Ecto neural progenitor cell (in vitro differentiated cells): ENCODE data around the gene CD72.
"Not testable (repeated sequence)": the region's sequence is repeated elsewhere in the genome, so short reads cannot be mapped to it uniquely, and the experiment has no call there.

Source experiments
- DNase-seq: peaks from one replicate; pipeline ENCODE4 v3.0.0-alpha.2; 2018; ENCODE audit warnings: low spot score

The CD72 gene

DNA sequence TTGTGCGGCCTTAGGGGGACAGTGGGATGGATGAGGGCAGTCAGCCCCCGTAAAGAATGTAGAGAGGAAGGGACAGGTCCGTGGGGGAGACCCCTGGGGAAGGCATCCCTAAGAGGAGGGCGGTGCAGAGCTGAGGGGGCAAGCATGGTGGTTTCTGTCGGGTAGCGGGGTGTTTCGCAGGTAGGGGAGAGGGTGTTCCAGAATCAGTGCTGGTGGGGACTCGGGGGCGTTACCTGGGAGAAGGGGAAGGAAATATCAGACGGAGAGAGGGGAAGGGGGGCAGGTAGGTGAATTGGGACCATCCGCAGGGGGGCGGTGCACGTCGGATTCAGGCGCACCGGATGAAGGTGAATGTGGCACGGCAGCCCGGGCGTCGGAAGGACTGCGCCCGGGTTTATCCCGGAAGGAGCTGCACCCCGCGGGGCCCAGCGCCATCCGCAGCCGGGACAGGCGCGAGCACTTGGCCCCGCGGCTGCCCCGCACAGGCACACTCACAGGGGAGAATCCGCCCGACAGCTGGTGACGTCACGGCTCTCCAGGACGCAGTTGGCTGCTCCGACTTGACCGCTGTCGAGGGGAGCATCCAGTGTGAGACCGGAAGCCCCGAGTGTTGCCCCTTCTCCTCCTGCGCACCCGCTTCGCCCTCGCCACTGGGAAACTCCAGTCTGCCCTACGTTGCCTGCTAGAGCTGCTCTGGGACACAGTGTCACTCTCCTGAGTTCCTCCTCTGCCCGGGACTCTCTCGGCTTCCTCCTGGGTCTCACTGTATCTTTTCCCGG lies 1.3 kb downstream of the CD72 start:
- peak; percentile 68 for DNase-seq

DNA sequence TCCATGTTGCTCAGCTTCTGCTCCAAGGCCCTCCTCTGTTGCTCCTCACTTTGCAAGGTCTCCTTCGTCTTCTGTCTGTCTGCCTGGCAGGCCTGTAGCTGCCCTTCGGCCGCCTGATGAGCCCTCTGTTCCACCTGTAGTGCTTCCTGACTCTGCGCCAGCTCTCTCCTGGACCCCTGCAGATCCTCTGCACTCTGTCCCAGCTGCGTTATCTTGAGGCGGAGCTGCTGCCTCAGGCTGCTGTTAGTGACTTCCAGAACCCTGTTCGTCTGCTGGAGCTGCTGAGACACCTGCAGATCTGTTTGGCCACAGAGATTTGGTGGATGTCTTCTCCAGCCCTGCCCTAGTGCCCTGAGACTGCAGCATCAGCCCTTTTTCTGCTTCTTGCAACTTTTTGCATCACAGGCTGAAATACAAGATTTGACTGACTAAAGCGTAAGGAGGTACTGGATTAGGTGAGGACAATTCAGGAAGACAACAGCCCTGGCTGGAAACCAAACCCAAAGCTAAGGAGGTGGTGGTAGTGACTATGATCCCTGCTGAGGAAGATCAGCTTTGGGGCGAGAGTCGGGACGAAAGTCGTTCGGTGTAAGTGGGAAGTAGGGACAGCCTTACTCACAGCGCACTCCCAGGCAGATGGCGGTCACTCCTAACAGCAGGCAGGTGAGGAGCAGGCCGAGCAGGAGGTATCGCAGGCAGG lies 2.1 kb downstream of the CD72 start:
- no peak for DNase-seq

DNA sequence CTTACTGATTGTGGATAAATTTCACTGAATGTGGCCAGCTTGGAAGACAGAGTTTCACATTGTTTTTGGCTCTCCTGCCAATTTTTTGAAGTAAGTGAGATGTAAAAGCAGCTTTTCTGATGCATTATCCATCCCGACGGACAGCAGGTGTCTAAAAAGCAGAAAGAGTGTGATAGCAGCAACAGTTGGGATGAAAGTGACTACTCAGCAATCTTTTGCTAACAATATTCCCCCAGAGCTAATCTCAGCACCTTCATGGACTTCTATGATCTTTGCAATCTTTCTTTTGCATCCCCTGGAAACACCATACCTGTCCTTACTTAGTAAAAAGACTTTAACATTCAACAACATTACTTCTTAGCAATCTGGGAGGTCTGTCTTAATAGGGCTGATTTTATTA lies 5.4 kb downstream of the CD72 start:
- DNase-seq = no peak

DNA sequence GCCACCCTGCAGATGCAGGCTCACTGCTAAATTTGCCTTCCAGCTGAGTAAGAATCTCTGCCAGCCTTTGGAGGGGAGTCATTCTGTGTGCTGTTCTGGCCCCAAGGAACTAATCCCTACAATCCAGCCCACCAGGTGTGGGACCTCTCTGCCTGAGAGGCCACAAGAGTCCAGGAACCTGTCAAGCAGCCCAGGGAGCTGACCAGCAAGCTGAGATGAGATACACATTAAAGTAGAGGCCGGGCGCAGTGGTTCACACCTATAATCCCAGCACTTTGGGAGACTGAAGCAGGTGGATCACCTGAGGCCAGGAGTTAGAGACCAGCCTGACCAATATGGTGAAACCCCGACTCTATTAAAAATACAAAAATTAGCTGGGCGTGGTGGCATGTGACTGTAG lies 6.1 kb downstream of the CD72 start:
- DNase-seq = not testable (repeated sequence)

DNA sequence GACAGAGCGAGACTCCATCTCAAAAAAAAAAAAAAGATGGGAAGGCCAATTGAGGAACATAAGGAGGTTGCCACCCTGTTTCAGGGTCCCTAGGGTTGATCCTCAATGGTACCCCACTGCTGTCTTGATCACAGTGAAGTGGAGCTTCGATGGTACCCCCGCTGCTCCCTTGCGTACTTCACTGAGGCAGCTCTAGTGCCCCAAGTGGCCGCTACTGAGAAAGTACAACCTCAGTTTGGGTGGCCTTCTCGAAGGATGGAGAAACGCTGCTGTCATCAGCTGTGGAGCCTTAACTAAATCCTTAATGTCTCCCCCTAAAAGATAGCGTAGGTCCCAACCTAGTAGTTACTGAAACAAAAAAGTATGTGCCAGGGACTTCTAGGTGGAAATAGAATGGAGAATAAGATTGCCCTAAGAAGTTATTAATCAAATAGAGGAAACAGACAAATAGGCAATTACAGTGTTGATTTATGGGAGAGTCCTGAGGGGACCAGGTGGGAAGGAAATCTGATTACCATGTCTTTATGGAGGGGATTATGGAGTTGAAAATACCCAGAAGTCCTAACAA lies 6.9 kb downstream of the CD72 start:
- DNase-seq = peak; percentile 56

DNA sequence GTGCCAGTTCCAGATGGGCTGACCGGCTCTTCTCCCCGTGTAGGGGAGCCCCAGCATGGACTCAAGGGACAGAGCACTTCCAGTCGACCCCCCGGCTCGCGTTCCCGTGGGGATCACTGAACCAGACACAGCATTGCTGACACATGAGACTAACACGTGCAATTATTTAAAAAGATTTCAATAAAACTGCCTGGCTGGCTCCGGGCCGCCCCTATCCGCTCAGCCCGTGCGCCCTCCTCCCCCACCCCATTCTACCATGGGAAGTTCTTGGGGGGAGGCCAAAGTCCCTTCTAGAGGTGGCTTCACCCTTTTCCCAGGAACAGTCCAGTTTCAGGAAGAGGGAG lies 8.4 kb downstream of the CD72 start:
- DNase-seq = no peak

DNA sequence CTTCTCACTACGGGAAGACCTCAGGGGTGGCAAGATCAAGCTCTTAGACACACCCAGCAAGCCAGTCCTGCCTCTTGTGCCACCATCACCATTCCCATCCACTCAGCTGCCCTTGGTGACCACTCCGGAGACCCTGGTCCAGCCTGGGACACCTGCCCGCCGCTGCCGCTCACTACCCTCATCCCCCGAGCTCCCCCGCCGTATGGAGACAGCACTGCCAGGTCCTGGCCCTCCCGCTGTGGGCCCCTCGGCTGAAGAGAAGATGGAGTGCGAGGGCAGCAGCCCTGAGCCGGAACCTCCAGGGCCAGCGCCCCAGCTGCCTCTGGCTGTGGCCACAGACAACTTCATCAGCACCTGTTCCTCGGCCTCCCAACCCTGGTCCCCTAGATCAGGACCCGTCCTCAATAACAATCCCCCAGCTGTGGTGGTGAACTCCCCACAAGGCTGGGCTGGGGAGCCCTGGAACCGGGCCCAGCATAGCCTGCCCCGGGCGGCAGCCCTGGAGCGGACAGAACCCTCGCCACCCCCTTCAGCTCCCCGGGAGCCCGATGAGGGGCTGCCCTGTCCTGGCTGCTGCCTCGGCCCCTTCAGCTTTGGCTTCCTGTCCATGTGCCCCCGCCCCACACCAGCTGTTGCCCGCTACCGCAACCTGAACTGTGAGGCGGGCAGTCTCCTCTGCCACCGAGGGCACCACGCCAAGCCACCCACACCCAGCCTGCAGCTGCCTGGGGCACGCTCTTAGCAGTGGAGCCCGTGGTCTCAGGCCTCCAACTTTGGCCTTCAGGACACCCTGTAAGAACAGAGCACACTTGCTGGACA lies 9.0 kb downstream of the CD72 start:
- DNase-seq = no peak

DNA sequence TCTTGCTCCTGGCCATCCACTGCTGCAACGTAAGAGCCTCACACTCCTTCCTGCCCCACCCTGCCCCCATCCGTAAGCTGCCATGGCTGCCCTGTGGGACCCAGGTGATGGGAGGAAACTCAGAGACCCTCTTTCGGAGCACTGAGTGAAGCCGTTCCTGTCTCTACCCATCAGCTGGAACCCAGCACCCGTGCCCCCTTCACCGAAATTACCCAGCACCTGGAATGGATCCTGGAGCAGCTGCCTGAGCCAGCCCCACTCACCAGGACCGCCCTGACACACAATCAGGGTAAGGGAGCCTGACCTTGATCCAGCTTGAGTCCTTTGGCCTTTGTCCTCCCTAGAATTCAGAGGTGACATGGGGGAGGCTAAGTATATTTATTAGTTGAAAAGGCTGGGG lies 10.0 kb downstream of the CD72 start:
- DNase-seq = no peak

DNA sequence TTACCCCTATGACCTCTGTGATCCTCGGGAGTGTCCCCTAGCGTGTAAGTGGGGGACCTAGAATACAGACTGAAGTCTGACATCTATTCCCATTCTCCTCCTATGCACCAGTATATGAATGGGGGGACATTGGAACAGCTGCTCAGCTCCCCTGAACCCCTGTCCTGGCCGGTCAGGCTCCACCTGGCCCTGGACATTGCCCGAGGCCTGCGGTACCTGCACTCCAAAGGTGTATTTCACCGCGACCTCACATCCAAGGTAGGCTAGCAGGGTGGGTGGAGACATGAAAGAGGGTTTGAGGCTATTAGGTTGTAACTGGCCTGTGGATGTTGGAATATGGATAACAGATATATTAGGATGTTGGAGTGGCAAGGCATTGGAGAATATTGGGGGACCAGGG lies 11.5 kb downstream of the CD72 start:
- no peak for DNase-seq

DNA sequence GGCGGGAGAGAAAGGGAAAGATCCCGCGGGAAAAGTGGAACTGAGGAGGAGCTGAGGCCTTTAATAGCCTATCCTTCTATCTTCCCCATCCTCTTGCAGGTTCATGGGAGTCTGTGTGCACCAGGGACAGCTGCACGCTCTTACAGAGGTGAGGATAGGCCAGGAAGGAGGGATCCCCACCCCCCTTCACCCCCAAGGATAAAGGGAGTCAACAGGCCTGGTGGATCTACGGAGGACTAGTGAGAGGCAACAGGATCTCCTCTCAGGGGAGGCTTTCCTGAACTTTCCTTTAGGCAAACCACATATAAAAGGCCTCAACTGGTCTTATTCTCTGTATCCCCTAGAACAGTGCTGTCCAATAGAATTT lies 12.1 kb downstream of the CD72 start:
- DNase-seq = no peak

DNA sequence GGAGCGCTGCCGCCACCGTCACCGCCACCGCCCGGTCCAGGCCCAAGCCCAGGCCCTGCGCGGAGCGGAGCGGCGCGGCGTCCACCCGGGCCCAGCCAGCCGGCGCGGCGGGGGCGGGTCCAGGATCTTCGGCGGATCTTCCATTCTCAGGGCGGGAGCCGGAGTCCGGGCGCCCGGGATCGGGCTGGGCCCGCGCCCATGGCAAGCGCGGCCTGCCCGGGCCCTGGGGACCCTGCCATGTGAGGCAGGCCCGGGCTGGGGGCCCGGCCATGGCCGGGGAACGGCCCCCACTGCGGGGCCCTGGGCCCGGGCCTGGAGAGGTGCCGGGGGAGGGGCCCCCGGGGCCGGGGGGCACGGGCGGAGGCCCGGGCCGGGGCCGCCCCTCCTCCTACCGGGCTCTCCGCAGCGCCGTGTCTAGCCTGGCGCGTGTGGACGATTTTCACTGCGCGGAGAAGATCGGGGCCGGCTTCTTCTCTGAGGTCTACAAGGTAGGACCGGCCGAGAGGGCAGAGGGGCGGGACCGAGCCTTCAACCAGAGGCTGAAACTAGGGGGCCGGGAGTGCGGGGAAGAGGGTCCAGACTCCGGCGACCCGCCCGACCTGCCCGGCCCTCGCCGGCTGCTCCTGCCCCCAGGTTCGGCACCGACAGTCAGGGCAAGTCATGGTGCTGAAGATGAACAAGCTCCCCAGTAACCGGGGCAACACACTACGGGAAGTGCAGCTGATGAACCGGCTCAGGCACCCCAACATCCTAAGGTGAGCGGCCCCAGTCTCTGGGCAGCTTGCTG lies 12.7 kb downstream of the CD72 start:
- no peak for DNase-seq

DNA sequence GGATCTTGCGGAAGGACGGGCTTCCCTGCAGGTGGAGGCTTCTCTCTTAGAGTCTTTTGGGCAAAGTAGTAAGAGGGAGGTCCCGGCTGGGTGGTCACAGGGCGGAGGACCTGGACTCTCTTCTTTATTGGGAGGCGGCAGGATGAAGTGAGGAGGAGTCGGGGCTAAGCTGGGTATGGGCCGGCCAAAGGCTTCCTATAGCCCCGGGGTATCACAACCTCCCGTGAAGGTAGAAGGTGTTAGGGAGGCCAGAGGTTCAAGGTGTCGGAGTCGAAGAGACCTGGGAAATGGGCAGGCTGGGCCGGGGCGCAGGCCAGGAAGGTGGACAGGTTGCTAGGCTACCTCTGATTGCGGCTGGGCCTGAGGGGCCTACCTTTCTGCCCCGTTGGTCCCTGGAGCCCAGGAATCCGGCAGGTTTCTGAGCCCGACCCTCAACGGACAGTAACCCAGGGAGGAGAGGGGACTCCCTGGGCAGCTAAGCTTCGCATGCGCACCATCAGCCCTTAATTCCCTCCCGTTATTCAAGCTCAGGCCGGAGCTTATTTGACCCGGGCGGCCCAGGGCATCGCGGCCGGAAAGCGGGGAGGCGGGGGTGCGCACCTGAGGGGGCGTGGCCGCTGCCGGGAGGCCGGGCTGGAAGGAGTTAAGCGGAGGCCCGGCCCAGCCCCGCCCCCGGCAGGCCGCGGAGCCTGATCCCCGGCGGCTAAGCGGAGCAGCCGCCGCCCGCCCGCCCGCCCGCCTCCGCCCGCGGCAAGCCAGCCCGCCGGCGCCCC lies 13.4 kb downstream of the CD72 start, which contains the start of gene TESK1:
Gene TESK1, plus strand, starts transcription at position 685 of the 773 bp plus-strand sequence. CDS start 358 bp downstream, outside the sequence.
- DNase-seq = peak; percentile 88

DNA sequence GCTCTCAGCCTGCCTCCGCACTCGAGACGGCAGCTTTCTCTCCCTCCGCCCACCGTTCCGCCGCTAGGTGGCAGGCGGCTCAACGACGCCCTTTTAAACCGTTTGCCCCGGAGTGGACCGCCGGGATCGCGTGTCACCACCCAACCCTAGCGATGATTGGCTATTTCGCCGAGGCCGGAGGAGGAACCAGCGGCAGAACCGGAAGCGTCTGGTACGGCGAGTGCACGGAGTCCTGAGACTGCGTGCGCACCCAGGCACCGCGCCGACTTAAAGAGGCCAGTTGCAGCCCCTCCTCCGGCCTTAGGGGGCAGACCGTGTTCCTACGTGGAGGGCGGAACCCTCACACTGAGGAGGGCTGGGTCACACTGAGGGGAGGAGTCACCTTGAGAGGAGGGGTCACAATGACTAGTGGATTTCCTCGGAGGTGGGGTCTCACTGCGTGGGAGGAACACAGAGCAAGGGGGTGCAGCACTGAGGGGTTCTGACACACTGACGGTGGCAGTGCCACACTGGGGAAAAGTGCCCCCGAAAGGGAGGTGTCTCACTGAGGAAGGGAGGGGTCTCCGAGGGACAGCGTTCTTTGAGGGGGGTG lies 14.1 kb downstream of the CD72 start:
- peak; percentile 100 for DNase-seq

DNA sequence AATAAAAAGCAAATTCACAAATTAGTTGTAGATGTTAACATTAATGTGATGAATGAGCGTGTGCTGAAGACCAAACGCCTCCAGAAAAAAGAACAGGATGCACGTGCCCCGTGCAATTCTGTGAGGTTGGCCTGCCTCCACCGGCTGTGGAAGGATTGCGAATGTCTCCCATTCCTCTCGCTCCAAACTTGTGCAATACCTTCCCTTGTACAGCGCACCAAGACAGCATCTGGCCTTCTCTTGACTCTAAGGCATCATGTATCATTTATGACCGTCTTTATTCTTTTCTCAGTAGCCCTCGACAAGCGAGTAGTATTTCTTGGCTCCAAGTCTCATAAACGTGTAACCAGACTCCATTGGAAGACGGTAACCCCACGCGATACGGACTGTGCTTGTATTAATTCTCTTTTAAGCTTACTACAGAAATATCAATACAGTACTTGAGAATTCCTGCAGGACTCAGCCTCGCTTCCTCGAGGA lies 14.7 kb downstream of the CD72 start:
- no peak for DNase-seq

DNA sequence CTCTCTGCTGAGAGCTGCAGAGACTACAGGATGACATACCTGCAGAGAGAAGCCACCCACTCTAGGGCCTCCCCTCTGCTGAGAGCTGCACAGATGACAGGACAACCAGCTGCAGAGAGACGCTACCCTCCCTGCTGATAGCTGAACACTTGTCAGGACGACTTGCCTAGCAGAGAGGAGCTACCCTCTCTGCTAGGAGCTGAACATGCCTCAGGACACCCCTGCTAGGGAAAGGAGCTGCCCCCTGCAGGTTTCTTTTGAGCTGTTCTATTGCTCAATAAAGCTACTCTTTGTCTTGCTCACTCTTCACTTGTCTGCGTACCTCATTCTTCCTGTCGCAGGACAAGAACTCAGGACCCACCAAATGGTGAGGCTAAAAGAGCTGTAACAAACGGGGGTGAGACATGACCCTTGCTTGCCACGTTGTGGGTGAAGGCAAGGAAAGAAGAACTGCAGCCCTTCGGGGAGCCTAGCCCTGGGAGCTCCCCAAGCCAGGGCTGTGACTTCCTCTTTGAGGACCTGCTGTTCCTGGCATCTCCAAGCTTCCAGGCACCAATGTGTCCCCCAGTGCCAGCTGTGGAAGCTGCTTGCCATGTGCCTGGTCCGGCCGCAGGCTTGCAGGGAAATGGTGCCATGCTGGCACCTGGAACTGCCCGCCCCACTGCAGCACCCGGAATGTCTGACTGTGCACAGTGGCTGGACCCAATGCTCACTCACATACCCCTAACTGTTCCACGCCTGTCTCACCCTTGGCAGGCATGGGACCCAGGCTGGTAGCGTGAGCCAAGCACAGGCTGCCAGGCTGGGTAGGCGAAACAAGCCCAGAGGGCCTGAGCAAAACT lies 18.2 kb downstream of the CD72 start:
- no peak for DNase-seq

DNA sequence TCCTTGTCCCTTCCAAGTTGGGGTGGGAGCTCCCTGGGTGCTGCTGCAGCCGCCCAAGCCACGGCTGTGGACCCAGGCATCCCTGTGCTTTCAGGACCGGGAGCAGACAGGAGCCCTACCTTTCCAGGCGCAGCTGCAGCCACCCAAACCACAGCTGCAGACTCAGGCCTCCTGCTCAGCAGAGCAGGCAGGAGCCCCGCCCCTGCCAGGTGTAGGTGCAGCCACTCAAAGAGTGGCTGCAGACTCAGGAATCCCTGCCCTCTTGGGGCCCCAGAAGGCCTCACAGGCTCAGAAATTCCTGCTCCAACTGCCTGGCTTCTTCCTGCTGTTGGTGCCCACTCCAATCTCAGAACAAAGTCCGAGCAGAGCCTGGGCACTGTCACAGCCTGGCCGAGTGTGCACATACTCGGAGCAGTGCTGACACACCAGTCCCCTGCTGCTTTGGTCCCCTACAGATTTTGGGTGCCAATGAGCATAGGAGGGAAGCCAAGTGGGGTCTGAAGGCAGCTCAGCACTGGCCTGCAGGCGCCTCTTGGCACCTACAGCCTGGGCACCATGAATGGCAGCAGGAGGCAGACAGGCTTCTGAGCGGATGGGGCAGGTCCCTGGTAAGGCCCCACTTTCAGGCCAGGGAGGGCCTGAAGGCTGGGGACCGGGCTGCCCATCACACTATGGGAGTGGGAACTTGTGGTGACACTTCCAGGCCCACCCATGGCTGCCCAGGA lies 19.2 kb downstream of the CD72 start:
- no peak for DNase-seq

DNA sequence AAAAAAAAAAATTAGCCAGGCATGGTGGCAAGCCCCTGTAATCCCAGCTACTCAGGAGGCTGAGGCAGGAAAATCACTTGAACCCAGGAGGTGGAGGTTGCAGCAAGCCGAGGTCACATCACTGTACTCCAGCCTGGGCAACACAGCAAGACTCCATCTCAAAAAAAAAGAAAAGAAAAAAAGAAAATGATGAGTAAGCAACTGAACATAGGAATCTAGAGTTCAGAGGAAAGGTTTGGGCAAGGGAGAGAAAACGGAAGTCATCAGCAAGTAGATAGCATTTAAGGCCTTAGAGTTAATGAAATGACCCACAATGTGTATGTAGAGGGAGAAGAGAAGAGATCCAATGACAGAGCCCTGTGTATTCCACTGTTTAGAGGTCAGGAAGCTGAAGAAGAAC lies 21.3 kb downstream of the CD72 start:
- DNase-seq = not testable (repeated sequence)

DNA sequence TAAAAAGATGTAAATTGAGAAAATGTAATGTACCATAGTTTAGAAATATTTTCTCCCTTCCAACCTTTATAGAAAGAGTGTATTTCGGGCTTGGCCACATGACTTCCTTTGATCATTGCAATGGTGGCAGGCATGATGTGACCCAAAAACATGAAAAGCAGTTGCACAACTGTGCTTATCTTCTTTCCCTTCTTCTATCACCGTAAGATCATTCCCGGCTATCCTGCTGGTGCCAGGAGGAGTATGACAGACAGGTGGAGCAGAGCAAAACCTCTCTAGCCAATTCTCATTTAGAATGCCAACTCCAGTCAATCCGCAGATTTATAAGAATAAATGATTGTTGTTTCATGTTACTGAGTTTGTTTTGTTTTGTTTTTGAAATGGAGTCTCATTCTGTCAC lies 23.7 kb downstream of the CD72 start:
- DNase-seq = no peak

DNA sequence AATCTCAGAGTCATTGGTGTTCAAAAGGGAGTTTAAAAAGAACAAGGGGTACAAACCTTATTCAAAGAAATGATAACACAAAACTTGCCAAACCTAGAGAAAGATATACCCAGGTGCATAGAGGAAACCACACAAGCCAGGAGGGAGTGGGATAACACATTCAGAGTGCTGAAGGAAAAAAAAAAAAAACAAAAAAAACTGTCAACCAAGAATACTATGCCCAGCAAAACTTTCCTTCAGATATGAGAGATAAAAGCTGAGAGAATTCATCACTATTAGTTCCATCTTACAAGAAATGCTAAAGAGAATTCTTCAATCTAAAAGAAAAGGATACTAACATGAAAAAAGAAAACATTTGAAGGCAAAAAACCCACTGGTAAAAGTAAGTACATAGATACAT lies 24.6 kb downstream of the CD72 start:
- no peak for DNase-seq
